CD4-positive, alpha-beta T cell treated with Interleukin-6 at 100 ng/mL for 8 hours (primary cell): ENCODE results near the gene GABRP.
"Not testable (repeated sequence)": the region's sequence is repeated elsewhere in the genome, so short reads cannot be mapped to it uniquely, and the experiment has no call there.

Source experiments
- DNase-seq: peaks from one replicate; pipeline ENCODE4 v3.0.0-alpha.2; 2020; ENCODE audit warnings: mixed read lengths, low spot score

GABRP gene

GRCh38 chr5:170783498-170784247 lies at the start of gene GABRP:
TSS of gene GABRP (plus strand) at chr5:170783725. CDS start at chr5:170788616, 4,891 bp downstream.
- no peak for DNase-seq

GRCh38 chr5:170736966-170737365 lies 46.6 kb upstream of the GABRP start:
- no peak for DNase-seq

DNA sequence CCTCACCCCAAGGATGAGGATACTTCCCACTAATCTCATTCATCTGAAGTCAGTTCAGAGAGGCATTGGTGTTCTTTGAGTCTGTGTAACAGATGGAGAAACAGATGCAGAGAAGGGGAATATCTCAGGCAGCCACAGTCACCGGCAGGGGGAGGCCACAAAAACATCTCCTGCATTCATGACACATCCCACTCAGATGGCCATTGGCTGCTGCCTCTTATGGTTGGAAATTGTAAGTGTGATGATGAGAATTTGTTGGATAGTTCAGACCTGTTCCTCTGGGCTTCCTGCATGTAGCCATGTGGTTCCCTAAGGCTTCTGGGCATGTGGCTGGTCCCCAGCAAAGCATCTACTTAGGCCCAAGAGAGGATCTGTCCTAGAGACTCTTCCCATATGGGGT lies 45.9 kb upstream of the GABRP start:
- DNase-seq: no peak

DNA sequence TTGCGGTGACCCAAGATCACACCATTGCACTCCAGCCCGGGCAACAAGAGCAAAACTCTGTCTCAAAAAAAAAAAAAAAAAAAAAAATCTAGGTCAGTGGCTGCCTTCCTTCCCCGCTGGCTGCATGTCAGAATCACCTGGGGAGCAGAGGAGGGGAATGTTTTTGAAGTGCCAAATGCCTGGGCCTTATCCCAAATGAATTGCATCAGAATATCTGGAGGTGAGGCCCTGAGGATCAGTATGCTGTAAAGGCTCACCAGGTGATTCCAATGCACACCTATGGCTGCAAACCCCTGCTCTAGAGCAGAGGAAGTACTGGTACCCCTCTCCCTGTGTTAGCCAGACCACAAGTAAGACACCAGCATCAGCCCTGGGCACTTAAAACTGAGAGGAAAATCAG lies 44.7 kb upstream of the GABRP start:
- no peak for DNase-seq

- DNase-seq: no peak
These were observed 44.1 kb upstream of the GABRP start for GRCh38 chr5:170739446-170739845.

DNA sequence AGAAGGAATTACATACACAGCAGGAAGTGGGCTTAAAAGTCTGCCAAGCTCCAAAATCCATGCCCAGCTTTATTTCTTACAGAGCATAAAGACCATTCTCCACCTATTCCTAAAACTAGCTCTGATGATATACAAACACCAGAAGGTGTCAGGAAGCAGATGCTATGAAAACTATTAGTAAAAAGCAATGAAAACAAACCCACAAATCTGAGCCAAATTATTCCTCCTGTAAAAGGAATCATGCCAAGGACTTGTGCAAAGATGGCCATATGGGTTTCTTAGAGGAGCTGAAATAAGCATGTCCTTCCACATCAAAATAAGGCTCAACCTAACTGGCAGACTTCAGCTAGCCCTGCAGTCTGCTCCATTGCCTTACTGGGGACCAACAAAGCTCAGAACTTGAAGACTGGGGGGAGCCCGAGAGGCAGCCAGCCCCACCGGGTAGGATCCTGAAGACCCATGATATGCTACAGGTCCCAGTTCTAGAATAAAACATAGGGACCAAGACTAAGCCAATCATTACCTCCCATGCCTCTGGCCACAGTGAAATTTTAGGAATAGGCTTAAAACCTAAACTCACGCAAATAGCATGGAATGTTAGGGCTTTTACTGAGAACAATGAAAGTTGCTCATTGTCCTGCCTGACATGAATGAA lies 42.8 kb upstream of the GABRP start:
- no peak for DNase-seq

- no peak for DNase-seq
These were observed 41.7 kb upstream of the GABRP start for GRCh38 chr5:170741801-170742200.

- DNase-seq: no peak
These were observed 39.7 kb upstream of the GABRP start for GRCh38 chr5:170743876-170744212.

DNA sequence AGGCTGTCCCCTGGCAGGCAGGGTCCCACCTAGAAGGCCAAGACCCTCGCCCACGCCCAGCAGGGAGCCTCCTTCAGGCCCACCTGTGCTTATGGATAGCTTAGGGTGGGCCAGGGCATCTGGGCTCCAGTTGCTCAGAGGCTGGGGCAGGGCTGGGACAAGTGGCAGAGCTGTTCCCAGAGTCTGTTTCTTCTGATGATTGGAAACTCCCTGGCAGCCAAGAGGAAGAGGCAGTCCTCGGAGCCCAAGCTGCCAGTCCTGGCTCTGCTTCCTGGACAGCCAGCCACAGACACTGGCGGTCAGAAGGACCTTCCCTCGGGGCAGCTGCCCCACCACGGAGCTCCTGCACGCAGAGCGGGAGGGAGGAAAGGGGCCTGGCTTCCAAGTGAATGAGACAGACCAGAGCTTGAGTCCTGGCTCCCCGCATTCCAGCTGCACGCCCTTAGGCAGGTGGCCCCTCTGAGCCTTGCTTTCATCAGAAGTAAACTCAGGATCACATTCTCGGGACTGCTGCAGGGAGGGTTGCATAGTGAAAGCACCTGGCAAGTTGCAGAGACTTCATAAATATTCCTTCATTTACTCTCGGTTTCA lies 37.9 kb upstream of the GABRP start:
- no peak for DNase-seq

GRCh38 chr5:170746075-170746960 lies 37.2 kb upstream of the GABRP start:
- DNase-seq: no peak

DNA sequence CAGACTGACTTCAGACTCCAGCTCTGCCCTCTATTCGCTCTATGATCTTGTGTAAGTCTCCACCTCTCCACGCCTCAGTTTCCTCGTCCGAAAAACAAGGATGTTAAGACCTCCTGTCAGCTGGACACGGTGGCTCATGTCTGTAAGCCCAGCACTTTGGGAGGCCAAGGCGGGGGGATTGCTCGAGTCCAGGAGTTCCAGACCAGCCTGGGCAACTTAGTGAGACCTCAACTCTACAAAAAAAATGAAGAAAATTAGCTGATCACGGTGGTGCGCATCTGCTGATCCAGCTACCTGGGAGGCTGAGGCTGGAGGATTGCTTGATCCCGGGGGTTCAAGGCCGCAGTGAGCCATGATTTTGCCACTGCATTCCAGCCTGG lies 36.6 kb upstream of the GABRP start:
- DNase-seq: no peak

- DNase-seq: no peak
These were observed 36.2 kb upstream of the GABRP start for GRCh38 chr5:170747357-170747756.

DNA sequence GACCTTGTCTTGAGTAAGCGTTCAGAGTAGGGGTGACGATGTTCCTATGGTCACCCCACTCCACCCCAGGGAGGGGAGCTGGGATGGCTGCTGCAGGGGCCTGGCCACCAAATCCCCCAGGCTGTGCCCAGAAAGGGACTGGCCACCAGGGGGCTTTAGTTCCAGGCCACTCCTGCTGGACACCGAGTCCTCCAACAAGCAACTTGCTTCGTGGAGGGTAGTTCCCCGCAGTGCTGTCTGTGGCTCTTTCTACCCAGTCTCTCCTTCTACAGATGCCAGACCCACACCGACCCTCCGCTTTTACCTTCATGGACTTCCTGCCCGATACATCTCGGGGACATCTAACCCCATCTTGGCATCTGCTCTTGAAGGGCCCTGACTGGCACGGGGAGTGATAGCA lies 35.7 kb upstream of the GABRP start:
- no peak for DNase-seq

DNA sequence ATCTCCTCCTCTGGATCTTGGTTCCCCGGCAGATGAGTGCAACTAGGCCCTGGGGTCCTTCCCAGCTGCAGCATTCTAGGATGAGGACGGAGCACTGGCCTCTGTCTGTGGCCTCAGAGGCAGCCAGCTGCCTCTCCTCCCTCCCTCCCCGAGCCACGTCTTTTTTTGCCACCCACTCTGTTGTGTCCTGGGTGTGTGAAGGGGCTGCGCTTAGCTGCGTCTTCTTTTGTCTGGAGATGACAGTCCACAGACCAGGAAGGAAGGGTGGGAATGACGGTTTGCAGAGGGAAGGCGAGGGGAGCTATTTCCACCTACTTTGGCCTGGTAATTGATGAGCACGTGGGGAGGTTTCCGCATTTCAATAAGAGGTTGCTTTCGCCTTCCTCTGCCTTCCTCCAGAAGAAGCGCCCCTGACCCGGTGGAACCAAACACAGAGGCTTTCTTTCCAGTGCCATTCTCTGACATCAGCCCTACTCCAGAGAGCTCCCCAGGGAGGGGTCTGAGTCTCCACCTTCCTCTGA lies 34.5 kb upstream of the GABRP start:
- DNase-seq: no peak

DNA sequence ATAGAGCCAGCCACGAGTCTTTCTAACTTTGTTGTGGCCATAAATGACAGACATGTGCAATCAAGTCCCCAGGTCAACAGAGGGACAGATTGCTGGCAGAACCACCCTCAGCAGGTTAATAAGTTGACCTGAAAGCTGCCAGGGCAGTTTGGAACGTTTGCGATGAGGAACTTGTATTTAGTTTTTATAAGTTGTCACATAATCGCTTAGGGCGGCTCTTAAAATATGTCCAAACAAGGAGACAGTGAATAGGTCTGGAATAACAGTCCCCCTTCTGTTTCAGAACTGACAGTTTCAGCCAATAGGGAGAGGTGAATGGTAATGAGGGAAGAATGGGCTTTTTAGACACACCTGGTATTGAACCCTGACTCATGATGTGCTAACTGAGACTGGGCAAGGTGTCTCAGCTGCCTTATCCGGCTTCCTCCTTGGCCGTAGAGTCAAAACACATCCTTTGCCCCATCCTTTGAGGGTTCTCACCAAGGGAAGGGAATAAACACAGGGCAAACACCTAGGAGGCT lies 33.6 kb upstream of the GABRP start:
- no peak for DNase-seq

DNA sequence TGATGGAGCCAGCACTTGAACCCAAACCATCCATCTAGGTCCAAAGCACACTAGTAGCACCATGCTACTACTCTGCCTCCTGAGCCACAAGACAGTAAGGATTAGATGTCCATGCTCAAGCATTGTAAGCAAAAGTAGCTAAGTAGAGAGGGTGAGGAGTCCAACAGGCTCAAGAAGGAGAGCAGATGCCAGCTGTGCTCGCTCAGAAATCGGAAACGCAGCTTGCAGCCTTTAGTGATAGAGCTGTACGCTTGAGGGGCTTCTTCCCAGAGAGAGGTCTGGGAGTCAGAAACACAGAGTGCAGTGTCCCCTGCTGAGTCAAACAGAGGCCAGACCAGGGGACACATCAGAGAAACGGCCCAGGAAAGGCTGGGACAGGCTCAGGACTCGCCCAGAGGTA lies 32.7 kb upstream of the GABRP start:
- DNase-seq: no peak

DNA sequence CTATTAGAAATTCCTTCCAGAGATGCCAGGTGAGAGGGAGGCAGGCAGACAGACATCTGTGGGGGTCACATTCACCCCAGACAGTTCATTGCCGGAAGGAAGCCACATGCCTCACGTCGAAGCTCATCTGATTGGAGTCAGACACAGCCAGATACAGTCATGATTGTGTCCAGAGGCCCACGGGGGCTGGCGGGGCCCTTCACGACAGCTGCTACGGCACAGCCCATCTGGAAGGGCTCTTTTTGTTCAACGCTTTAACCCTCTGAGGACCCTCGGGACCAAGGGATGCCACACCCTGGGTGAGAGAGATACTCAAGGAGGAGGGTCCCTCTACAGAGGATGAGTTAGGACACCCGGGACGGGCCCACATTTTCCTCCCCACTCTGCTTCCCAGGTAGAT lies 31.9 kb upstream of the GABRP start:
- DNase-seq: no peak

DNA sequence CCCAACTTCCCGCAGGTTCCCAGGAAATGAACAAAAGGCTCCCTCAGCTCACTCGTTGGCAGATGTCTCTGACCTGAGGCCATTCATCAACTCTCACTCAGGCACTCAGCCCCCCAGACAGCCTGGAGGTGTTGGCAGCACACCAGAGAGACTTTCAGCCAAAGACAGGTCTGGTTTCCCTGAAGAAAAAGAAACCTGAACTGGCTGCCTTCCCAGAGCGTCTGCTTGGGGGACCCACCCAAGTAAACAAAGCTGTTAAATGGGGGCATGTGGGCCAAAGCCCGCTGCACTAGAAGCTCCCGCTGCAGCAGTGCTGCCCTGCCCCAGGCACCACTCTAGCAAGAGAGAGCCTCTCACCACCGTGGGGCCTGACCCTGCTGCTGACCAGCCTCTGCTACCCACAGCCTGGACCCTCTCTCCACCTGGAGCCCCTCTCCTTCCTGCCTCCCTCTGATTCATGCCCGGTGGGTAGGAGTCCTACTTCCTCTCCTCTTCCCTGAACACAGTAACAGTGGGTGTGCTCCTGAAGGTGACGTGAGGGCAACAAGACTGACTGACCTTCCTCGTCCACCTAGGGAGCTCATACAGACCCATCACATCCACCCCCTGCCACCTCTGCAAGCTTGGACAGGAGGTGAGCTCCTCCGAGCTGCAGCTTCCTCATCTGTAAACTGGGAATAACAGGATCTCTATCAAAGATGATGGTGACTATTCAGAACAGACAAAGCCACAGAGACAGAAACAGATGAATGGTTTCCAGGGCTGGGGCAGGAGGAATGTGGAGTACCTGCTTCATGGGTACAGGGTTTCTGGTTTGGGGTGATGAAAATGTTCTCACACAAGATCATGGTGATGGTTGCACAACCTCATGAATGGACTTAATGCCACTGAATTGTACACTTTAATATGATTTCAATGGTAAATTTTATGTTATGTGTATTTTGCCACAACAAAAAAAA lies 31.0 kb upstream of the GABRP start:
- DNase-seq: no peak

DNA sequence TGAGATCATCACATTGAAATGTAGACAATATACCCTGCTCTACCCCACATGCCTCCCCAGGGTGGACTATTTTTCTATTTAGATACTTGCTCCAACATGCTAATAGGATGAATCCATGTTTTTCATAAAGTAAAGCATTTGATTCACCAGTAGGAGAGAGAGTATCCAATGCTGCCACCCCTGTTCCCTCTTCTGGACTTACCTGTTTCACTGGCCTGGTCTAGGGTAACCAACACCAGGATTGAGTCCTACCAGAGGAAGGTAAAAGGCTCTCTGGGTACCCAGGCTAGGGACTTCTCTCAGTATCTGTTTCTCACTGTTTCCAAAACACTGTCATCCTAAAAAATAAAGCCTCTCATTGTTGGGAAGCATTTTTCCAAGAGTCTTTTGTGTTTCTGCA lies 30.2 kb upstream of the GABRP start:
- no peak for DNase-seq

- DNase-seq: not testable (repeated sequence)
These were observed 29.0 kb upstream of the GABRP start for GRCh38 chr5:170754508-170754907.
